Neuronal stem cell (in vitro differentiated cells): ENCODE results near the gene GORAB.

Experiments
- DNase-seq: peaks from one replicate; pipeline ENCODE4 v3.0.0-alpha.2; 2013; ENCODE audit warnings: low spot score
- H2AFZ ChIP-seq: one replicate; pipeline ENCODE4 v1.6.1; 2013; ENCODE audit warnings: mild to moderate bottlenecking, low read length, inconsistent platforms
- H2AK5ac ChIP-seq: 2 replicates; pipeline ENCODE4 v1.6.1; 2013; ENCODE audit warnings: low read depth, mild to moderate bottlenecking, inconsistent platforms, low read length, moderate library complexity, mixed read lengths
- H2BK120ac ChIP-seq: 2 replicates; pipeline ENCODE4 v1.6.1; 2013; ENCODE audit warnings: low read depth, mild to moderate bottlenecking, inconsistent platforms, low read length, moderate library complexity, mixed read lengths
- H2BK12ac ChIP-seq: one replicate; pipeline ENCODE4 v1.6.1; 2013; ENCODE audit warnings: low read length, inconsistent platforms
- H2BK15ac ChIP-seq: 2 replicates; pipeline ENCODE4 v1.6.1; 2013; ENCODE audit warnings: mild to moderate bottlenecking, low read length, inconsistent platforms, mixed read lengths
- H2BK5ac ChIP-seq: one replicate; pipeline ENCODE4 v1.6.1; 2013; ENCODE audit warnings: inconsistent platforms, mild to moderate bottlenecking, low read length, moderate library complexity
- H3K14ac ChIP-seq: one replicate; pipeline ENCODE4 v1.6.1; 2013; ENCODE audit warnings: low read length, inconsistent platforms
- H3K18ac ChIP-seq: 2 replicates; pipeline ENCODE4 v1.6.1; 2013; ENCODE audit warnings: low read length, inconsistent platforms
- H3K23ac ChIP-seq: 2 replicates; pipeline ENCODE4 v1.6.1; 2013; ENCODE audit warnings: low read depth, mild to moderate bottlenecking, mixed read lengths, low read length, inconsistent platforms; ENCODE audit not compliant: poor library complexity
- H3K27ac ChIP-seq: replicated peaks from 3 replicates; pipeline ENCODE4 v1.5.1; 2013; ENCODE audit warnings: low read length, inconsistent platforms
- H3K27me3 ChIP-seq, 3 experiments: 2 replicates each; pipeline ENCODE4 v1.6.1; 2013; ENCODE audit warnings: low read length in 3 of 3, mild to moderate bottlenecking in 2 of 3, inconsistent platforms in 1 of 3, low read depth in 1 of 3, mixed read lengths in 1 of 3, moderate library complexity in 1 of 3; ENCODE audit not compliant: control insufficient read depth in 3 of 3, insufficient read depth in 3 of 3
- H3K36me3 ChIP-seq, 2 donors: replicated peaks in 1 of 2; 2 replicates each; pipeline ENCODE4 v1.6.1; 2013; ENCODE audit warnings: low read length in 2 of 2; ENCODE audit not compliant: control insufficient read depth in 2 of 2, insufficient read depth in 2 of 2
- H3K4ac ChIP-seq: 2 replicates; pipeline ENCODE4 v1.6.1; 2013; ENCODE audit warnings: inconsistent platforms, mild to moderate bottlenecking, low read length, moderate library complexity
- H3K4me1 ChIP-seq, 2 donors: 1 replicate in 1 of 2; 2 replicates in 1 of 2; pipeline ENCODE4 v1.6.1; 2013; ENCODE audit warnings: low read length in 2 of 2, low read depth in 1 of 2; ENCODE audit not compliant: control insufficient read depth in 2 of 2, insufficient read depth in 1 of 2
- H3K4me2 ChIP-seq: one replicate; pipeline ENCODE4 v1.6.1; 2013; ENCODE audit warnings: mild to moderate bottlenecking, low read length, inconsistent platforms; ENCODE audit not compliant: insufficient read depth, poor library complexity, severe bottlenecking
- H3K4me3 ChIP-seq, 2 donors: 2 replicates each; pipeline ENCODE4 v1.5.1; 2013; ENCODE audit warnings: low read length in 2 of 2, mild to moderate bottlenecking in 2 of 2, inconsistent platforms in 1 of 2, moderate library complexity in 1 of 2
- H3K79me1 ChIP-seq: one replicate; pipeline ENCODE4 v1.6.1; 2013; ENCODE audit warnings: low read depth, mild to moderate bottlenecking, inconsistent platforms, low read length, moderate library complexity
- H3K9ac ChIP-seq: one replicate; pipeline ENCODE4 v1.6.1; 2013; ENCODE audit warnings: mild to moderate bottlenecking, low read depth, low read length, inconsistent platforms; ENCODE audit not compliant: poor library complexity
- H3K9me3 ChIP-seq, 2 donors: replicated peaks in 1 of 2; 2 replicates each; pipeline versions ENCODE3 to v1.6.1; 2013; ENCODE audit warnings: low read length in 2 of 2, mild to moderate bottlenecking in 2 of 2, inconsistent platforms in 1 of 2, low read depth in 1 of 2, mixed read lengths in 1 of 2, moderate library complexity in 1 of 2; ENCODE audit not compliant: control insufficient read depth in 2 of 2, insufficient read depth in 1 of 2
- H4K8ac ChIP-seq: one replicate; pipeline ENCODE4 v1.6.1; 2013; ENCODE audit warnings: low read depth, mild to moderate bottlenecking, inconsistent platforms, low read length, moderate library complexity
- H4K91ac ChIP-seq: one replicate; pipeline ENCODE4 v1.6.1; 2013; ENCODE audit warnings: low read length, low read depth, mild to moderate bottlenecking, inconsistent platforms; ENCODE audit not compliant: poor library complexity
- WGBS, 2 donors: extraction: QIAGEN DNeasy Blood & Tissue Kit; methylation state at CpG; one replicate each; pipeline ENCODE4 v1.1.7; 2013; ENCODE audit warnings: missing lambda C conversion rate in 2 of 2, mixed read lengths in 1 of 2; ENCODE audit not compliant: insufficient read length in 2 of 2, insufficient replicate concordance in 1 of 2; ENCODE audit errors: extremely low coverage in 2 of 2; 5-methylcytosine and 5-hydroxymethylcytosine counted together

Gene GORAB

DNA sequence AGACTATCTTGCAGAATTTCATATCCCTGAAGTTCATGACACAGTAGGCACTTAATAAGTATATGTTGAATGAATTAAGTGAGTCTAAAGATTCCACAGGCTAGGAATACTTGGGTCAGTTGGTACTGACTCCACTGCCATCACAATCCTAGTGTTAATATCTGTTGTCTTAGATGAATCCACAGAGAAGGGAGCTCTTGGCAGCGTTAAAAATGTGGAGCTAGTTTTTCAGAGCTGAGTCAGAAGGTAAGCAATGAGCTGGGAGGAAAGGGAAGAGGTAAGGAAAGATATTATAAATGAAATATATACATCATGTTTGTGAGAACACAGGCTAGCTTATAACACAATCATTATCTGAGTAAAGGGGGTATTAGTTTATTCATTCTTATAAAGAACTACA is 21.8 kb upstream of the GORAB start:
- Histone ChIP-seq H3K27ac (no peak overlapping the region), H3K9me3 (no peaks in the 10 kb centered on the region), H3K9ac (no peak overlapping the region), H3K14ac (no peak overlapping the region), H2AK5ac (no peak overlapping the region), H3K18ac (no peak overlapping the region), H2AFZ (no peak overlapping the region), H3K27me3 (no peaks in the 10 kb centered on the region), H3K79me1 (no peaks in the 10 kb centered on the region), H2BK12ac (no peak overlapping the region), H3K23ac (no peak overlapping the region), H3K4me3 (no peak overlapping the region), H4K8ac (no peak overlapping the region), H3K4ac (no peak overlapping the region), H3K4me2 (no peak overlapping the region), H2BK15ac (no peak overlapping the region), H3K36me3 (no peaks in the 10 kb centered on the region), H2BK5ac (no peak overlapping the region), H4K91ac (no peak overlapping the region), H3K4me1 (no peaks in the 10 kb centered on the region), H2BK120ac (no peak overlapping the region)
- DNase-seq, result no peak
- WGBS, 2 donors, result no CpG with 5 or more reads among the region's 1 CpG

- Histone ChIP-seq H3K14ac (no peak overlapping the region), H3K36me3 (no peaks in the 10 kb centered on the region), H2AFZ (no peak overlapping the region), H3K27me3 (no peaks in the 10 kb centered on the region), H2BK12ac (no peak overlapping the region), H3K4me3 (no peak overlapping the region), H2BK120ac (no peak overlapping the region), H3K4ac (no peak overlapping the region), H3K9me3 (no peaks in the 10 kb centered on the region), H2BK5ac (no peak overlapping the region), H3K79me1 (no peaks in the 10 kb centered on the region), H3K27ac (no peak overlapping the region), H3K23ac (no peak overlapping the region), H3K4me2 (no peak overlapping the region), H4K91ac (no peak overlapping the region), H4K8ac (no peak overlapping the region), H2BK15ac (no peak overlapping the region), H2AK5ac (no peak overlapping the region), H3K9ac (no peak overlapping the region), H3K4me1 (no peaks in the 10 kb centered on the region), H3K18ac (no peak overlapping the region)
- DNase-seq, result no peak
- WGBS, 2 donors, result no CpG with 5 or more reads among the region's 5 CpGs
These were observed 20.9 kb upstream of the GORAB start for GRCh38 chr1:170511038-170511437.

- Histone ChIP-seq H3K4me1 (no peaks in the 10 kb centered on the region), H3K27me3 (no peaks in the 10 kb centered on the region), H2AFZ (no peak overlapping the region), H3K9ac (no peak overlapping the region), H3K79me1 (no peaks in the 10 kb centered on the region), H2BK5ac (no peak overlapping the region), H3K9me3 (no peaks in the 10 kb centered on the region), H3K4ac (no peak overlapping the region), H2BK15ac (no peak overlapping the region), H2AK5ac (no peak overlapping the region), H2BK12ac (no peak overlapping the region), H2BK120ac (no peak overlapping the region), H4K8ac (no peak overlapping the region), H3K27ac (no peak overlapping the region), H3K4me3 (no peak overlapping the region), H3K23ac (no peak overlapping the region), H3K14ac (no peak overlapping the region), H3K36me3 (no peaks in the 10 kb centered on the region), H3K4me2 (no peak overlapping the region), H3K18ac (no peak overlapping the region), H4K91ac (no peak overlapping the region)
- no CpG with 5 or more reads among the region's 1 CpG for whole genome bisulfite sequencing, 2 donors
- DNase-seq, result no peak
These were observed 18.8 kb upstream of the GORAB start for GRCh38 chr1:170513138-170513537.

GRCh38 chr1:170518185-170518834 is 13.7 kb upstream of the GORAB start:
- H2BK5ac ChIP-seq, result no peak overlapping the region

More at GRCh38 chr1:170518185-170518834, 13.7 kb upstream of the GORAB start:
- H3K4ac ChIP-seq, result no peak overlapping the region
- H2BK120ac ChIP-seq, result no peak overlapping the region
- no peak overlapping the region for H4K91ac ChIP-seq
- no peak overlapping the region for H3K27ac ChIP-seq
- WGBS, 2 donors, result no CpG with 5 or more reads among the region's 4 CpGs
- no peak overlapping the region for H3K9ac ChIP-seq
- no peak overlapping the region for H3K23ac ChIP-seq
- DNase-seq, result no peak
- H3K18ac ChIP-seq, result no peak overlapping the region
- H3K9me3 ChIP-seq, result no peaks in the 10 kb centered on the region
- no peaks in the 10 kb centered on the region for H3K36me3 ChIP-seq
- no peak overlapping the region for H2BK15ac ChIP-seq
- no peak overlapping the region for H3K4me2 ChIP-seq
- no peak overlapping the region for H3K14ac ChIP-seq
- no peak overlapping the region for H2BK12ac ChIP-seq
- no peak overlapping the region for H2AFZ ChIP-seq
- H3K27me3 ChIP-seq, result no peaks in the 10 kb centered on the region
- H3K4me3 ChIP-seq, result no peak overlapping the region
- no peaks in the 10 kb centered on the region for H3K4me1 ChIP-seq
- H3K79me1 ChIP-seq, result no peaks in the 10 kb centered on the region
- H4K8ac ChIP-seq, result no peak overlapping the region
- no peak overlapping the region for H2AK5ac ChIP-seq
